H1 (cell line): Measurements from ENCODE around the gene SEPTIN2. TPM values are rescaled to one million over a fixed set of nuclear protein-coding genes. Genes with fewer than 3 reads are reported as not detected.

Experiments used
- CTCF ChIA-PET: fragments of 300-600 bp; sonication (Branson Sonifier 250); formaldehyde crosslinking; loops from one replicate; lab custom pipeline; 2021; ENCODE audit not compliant: partially characterized antibody; lab: Charles Lee
- POLR2A ChIA-PET: fragments of 300-600 bp; sonication (Branson Sonifier 250); formaldehyde crosslinking; loops from one replicate; lab custom pipeline; 2021; ENCODE audit warnings: inconsistent platforms; ENCODE audit not compliant: partially characterized antibody; lab: Charles Lee
- DNase-seq, 2 experiments: peaks; one replicate each; pipeline versions ENCODE4 v3.0.0 to v3.0.0-alpha.2; 2010 to 2022; ENCODE audit warnings: low spot score in 2 of 2, low read depth in 1 of 2, mixed read lengths in 1 of 2
- FAIRE-seq: peaks from 2 replicates; lab custom pipeline; 2011; peaks lifted over from hg19 to GRCh38; lab: Jason Lieb, UNC
- H2AFZ ChIP-seq: 2 replicates; pipeline ENCODE4 v1.8.1; 2012; ENCODE audit warnings: low read length, inconsistent platforms
- H2AK5ac ChIP-seq: 2 replicates; pipeline ENCODE4 v1.6.1; 2013; ENCODE audit warnings: low read depth, low read length
- H2BK120ac ChIP-seq: replicated peaks from 2 replicates; pipeline ENCODE3; 2013; ENCODE audit warnings: low read depth, low read length, inconsistent platforms
- H2BK12ac ChIP-seq: 2 replicates; pipeline ENCODE4 v1.6.1; 2013; ENCODE audit warnings: low read depth, low read length
- H2BK15ac ChIP-seq: 2 replicates; pipeline ENCODE4 v1.6.1; 2013; ENCODE audit warnings: low read length
- H2BK20ac ChIP-seq: 2 replicates; pipeline ENCODE4 v1.6.1; 2013; ENCODE audit warnings: low read length
- H2BK5ac ChIP-seq: 2 replicates; pipeline ENCODE4 v1.6.1; 2013; ENCODE audit warnings: low read depth, low read length
- H3K14ac ChIP-seq: 2 replicates; pipeline ENCODE4 v1.6.1; 2013; ENCODE audit warnings: inconsistent platforms; ENCODE audit not compliant: insufficient read length
- H3K18ac ChIP-seq: 2 replicates; pipeline ENCODE4 v1.6.1; 2013; ENCODE audit warnings: low read length; ENCODE audit errors: extremely low read depth
- H3K23ac ChIP-seq: 2 replicates; pipeline ENCODE4 v1.6.1; 2013; ENCODE audit warnings: inconsistent platforms; ENCODE audit not compliant: insufficient read length
- H3K23me2 ChIP-seq: 2 replicates; pipeline ENCODE4 v1.6.1; 2013; ENCODE audit warnings: low read depth, low read length
- H3K27ac ChIP-seq: 2 replicates; pipeline ENCODE4 v1.6.1; 2011; ENCODE audit warnings: low read depth, low read length, inconsistent platforms
- H3K27me3 ChIP-seq, 4 experiments: replicated peaks in 1 of 4; 1 replicate in 1 of 4; 2 replicates in 3 of 4; pipeline versions ENCODE4 v1.6.1 to v1.8.1; 2011 to 2013; ENCODE audit warnings: low read length in 3 of 4, mild to moderate bottlenecking in 3 of 4, inconsistent platforms in 2 of 4, mixed read lengths in 2 of 4, moderate library complexity in 1 of 4; ENCODE audit not compliant: control insufficient read depth in 3 of 4, insufficient read depth in 3 of 4; ENCODE audit errors: extremely low read depth in 1 of 4
- H3K36me3 ChIP-seq, 4 experiments: 2 replicates each; pipeline versions ENCODE4 v1.6.1 to v1.8.1; 2011 to 2013; ENCODE audit warnings: mild to moderate bottlenecking in 4 of 4, low read length in 3 of 4, moderate library complexity in 2 of 4, control low read depth in 1 of 4, inconsistent platforms in 1 of 4; ENCODE audit not compliant: insufficient read depth in 4 of 4, control insufficient read depth in 2 of 4
- H3K4ac ChIP-seq: replicated peaks from 2 replicates; pipeline ENCODE3; 2013; ENCODE audit warnings: low read length, low read depth, mixed read lengths, inconsistent platforms; ENCODE audit not compliant: insufficient read length
- H3K4me1 ChIP-seq, 4 experiments: replicated peaks in 1 of 4; 1 replicate in 1 of 4; 2 replicates in 3 of 4; pipeline versions ENCODE4 v1.6.1 to v1.8.1; 2011 to 2013; ENCODE audit warnings: low read length in 3 of 4, inconsistent platforms in 2 of 4, mixed read lengths in 1 of 4; ENCODE audit not compliant: insufficient read depth in 4 of 4, control insufficient read depth in 3 of 4
- H3K4me2 ChIP-seq, 2 experiments: 2 replicates each; pipeline versions ENCODE4 v1.6.1 to v1.8.1; 2011 to 2013; ENCODE audit warnings: low read depth in 2 of 2, low read length in 2 of 2, control low read depth in 1 of 2, inconsistent platforms in 1 of 2, mild to moderate bottlenecking in 1 of 2; ENCODE audit not compliant: insufficient read depth in 1 of 2
- H3K4me3 ChIP-seq, 4 experiments: fragments of 200-600, 300-600 bp in 1 of 4; sonication (generic), shearing (Covaris generic), sonication (Bioruptor Twin) in 1 of 4; 2 replicates each; pipeline versions ENCODE4 v1.5.1 to v1.8.1; 2011 to 2016; ENCODE audit warnings: low read length in 4 of 4, low read depth in 3 of 4, control low read depth in 2 of 4, inconsistent platforms in 2 of 4, mild to moderate bottlenecking in 2 of 4, mixed read lengths in 1 of 4, moderate library complexity in 1 of 4; ENCODE audit not compliant: insufficient read depth in 2 of 4; ENCODE audit errors: extremely low read depth in 1 of 4
- H3K56ac ChIP-seq: replicated peaks from 2 replicates; pipeline ENCODE3; 2013; ENCODE audit warnings: low read depth, mild to moderate bottlenecking, mixed read lengths, low read length, inconsistent platforms; ENCODE audit not compliant: insufficient read length
- H3K79me1 ChIP-seq: 2 replicates; pipeline ENCODE4 v1.6.1; 2013; ENCODE audit warnings: low read depth, low read length, control low read depth
- H3K79me2 ChIP-seq, 2 experiments: 2 replicates each; pipeline versions ENCODE4 v1.6.1 to v1.8.1; 2012 to 2013; ENCODE audit warnings: low read length in 2 of 2, mild to moderate bottlenecking in 2 of 2, inconsistent platforms in 1 of 2; ENCODE audit not compliant: insufficient read depth in 2 of 2, control insufficient read depth in 1 of 2
- H3K9ac ChIP-seq, 4 experiments: replicated peaks in 1 of 4; 1 replicate in 1 of 4; 2 replicates in 3 of 4; pipeline versions ENCODE4 v1.6.1 to v1.8.1; 2011 to 2013; ENCODE audit warnings: low read depth in 3 of 4, low read length in 3 of 4, control low read depth in 2 of 4, mild to moderate bottlenecking in 2 of 4, moderate library complexity in 2 of 4, inconsistent platforms in 1 of 4; ENCODE audit errors: extremely low read depth in 1 of 4
- H3K9me3 ChIP-seq, 2 experiments: 2 replicates each; pipeline versions ENCODE4 v1.6.1 to v1.8.1; 2012 to 2013; ENCODE audit warnings: mild to moderate bottlenecking in 2 of 2, moderate library complexity in 2 of 2, control low read depth in 1 of 2, inconsistent platforms in 1 of 2, low read depth in 1 of 2, low read length in 1 of 2, mixed read lengths in 1 of 2; ENCODE audit not compliant: insufficient read depth in 2 of 2
- H4K20me1 ChIP-seq, 2 experiments: replicated peaks in 1 of 2; 2 replicates each; pipeline versions ENCODE3 to v1.8.1; 2011 to 2013; ENCODE audit warnings: inconsistent platforms in 2 of 2, low read length in 2 of 2, mild to moderate bottlenecking in 1 of 2; ENCODE audit not compliant: insufficient read depth in 2 of 2, control insufficient read depth in 1 of 2
- H4K5ac ChIP-seq: 2 replicates; pipeline ENCODE4 v1.6.1; 2013; ENCODE audit warnings: low read length, low read depth, mixed read lengths, inconsistent platforms; ENCODE audit not compliant: insufficient read length
- H4K8ac ChIP-seq: 2 replicates; pipeline ENCODE4 v1.8.0; 2013; ENCODE audit warnings: mild to moderate bottlenecking, moderate library complexity, low read length, inconsistent platforms; ENCODE audit not compliant: insufficient read depth; ENCODE audit errors: extremely low read depth
- H4K91ac ChIP-seq: replicated peaks from 2 replicates; pipeline ENCODE3; 2013; ENCODE audit warnings: low read length, mixed read lengths, inconsistent platforms; ENCODE audit not compliant: insufficient read length
- EZH2 ChIP-seq: fragments of 200-600 bp; sonication (generic); IDR thresholded peaks from 2 replicates; pipeline ENCODE4 v1.7.1; 2012; ENCODE audit warnings: low read depth, mild to moderate bottlenecking, moderate library complexity, low read length, inconsistent platforms; ENCODE audit not compliant: severe bottlenecking
- JUN ChIP-seq: IDR thresholded peaks from 2 replicates; pipeline ENCODE4 v1.6.1; 2011; ENCODE audit warnings: low read depth, mild to moderate bottlenecking, improper control_type of control experiment, low read length
- WGBS, 2 experiments: shearing (Covaris generic) in 1 of 2; methylation state at CpG; one replicate each; pipeline versions ENCODE4 v1.1.6 to v1.1.7; 2013 to 2015; ENCODE audit warnings: low lambda C conversion rate in 2 of 2, mixed read lengths in 2 of 2, inconsistent platforms in 1 of 2, low coverage in 1 of 2, missing lambda C conversion rate in 1 of 2; ENCODE audit not compliant: insufficient replicate concordance in 2 of 2, insufficient coverage in 1 of 2, insufficient read length in 1 of 2; ENCODE audit errors: extremely low coverage in 1 of 2, missing lambda C conversion rate in 1 of 2; 5-methylcytosine and 5-hydroxymethylcytosine counted together
- polyA plus RNA-seq, 7 experiments: library from polyadenylated mRNA; depleted of rRNA in 3 of 7; stranded (reverse) in 5 of 7; unstranded in 2 of 7; fragments of >200 nt in 5 of 7; fragments of 200-250 nt in 2 of 7; gene quantifications; 1 replicate in 5 of 7; 2 replicates in 1 of 7; 4 replicates in 1 of 7; pipeline versions ENCODE4 v1.2.1 to v1.2.3, GENCODE V29; 2011 to 2013; ENCODE audit warnings: missing spikeins in 2 of 7, mixed read lengths in 2 of 7
- total RNA-seq: library from RNA; stranded (reverse); fragmentation: NEBNext Ultra II Directional; extraction: Animal tissue kit (Norgen Biotek cat#: 25700); gene quantifications from 2 replicates; pipeline ENCODE4 v1.2.1, GENCODE V29; 2021

The SEPTIN2 gene
- total and polyA plus RNA-seq, 2 of the 8 experiments (the other 6 are each of a cell fraction or from before 2014, with no cell fraction given), result 392 to 650 TPM

DNA sequence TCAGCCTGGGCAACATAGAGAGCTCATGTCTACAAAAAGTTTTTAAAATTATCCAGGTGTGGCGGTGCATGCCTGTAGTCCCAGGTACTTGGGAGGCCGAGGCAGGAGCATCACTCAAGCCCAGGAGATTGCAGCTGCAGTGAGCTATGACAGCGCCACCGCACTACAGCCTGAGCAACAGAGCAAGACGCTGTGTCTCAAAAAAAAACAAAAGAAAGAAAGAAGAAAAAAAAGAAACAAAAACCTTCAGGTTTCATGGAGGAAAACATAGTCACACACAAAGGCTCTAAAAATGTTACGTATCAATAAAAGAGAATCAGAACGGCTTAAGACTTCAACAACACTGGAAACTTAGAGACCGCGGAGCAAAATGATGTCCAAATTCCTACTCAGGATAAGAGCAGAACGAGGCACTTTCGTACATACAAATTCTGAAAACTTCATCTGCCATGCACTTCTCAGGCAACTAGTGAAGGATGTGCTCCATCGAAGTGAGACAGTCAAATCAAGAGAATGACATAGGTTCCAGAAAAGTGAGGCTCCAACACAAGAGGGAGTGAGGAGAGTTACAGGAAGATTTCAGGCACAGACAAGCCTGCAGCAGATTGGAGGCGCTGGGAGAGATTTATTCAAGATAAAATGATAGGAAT lies 4.7 kb upstream of the SEPTIN2 start:
- no peak overlapping the region for H2BK15ac ChIP-seq
- no peak overlapping the region for H2AFZ ChIP-seq
- no peaks in the 10 kb centered on the region for H3K9me3 ChIP-seq
- no peak overlapping the region for H3K4me2 ChIP-seq
- H3K14ac ChIP-seq, result no peak overlapping the region
- H2AK5ac ChIP-seq, result no peak overlapping the region
- FAIRE-seq (no peak), DNase-seq (no peak)
- TF ChIP-seq EZH2 (no peak), JUN (no peak)
- no peak overlapping the region for H3K18ac ChIP-seq
- H3K56ac ChIP-seq, result no peak overlapping the region
- H4K91ac ChIP-seq, result no peak overlapping the region
- no peak overlapping the region for H3K27ac ChIP-seq
- ChIA-PET POLR2A (interaction anchor here (1.1 to 1.6 kb wide), 2 partner anchors 12 to 18 kb away, joined by 3 to 4 read pairs; no protein-coding TSS in a partner anchor), CTCF (interaction anchor here (0.7 to 1.6 kb wide), 2 partner anchors 8 to 16 kb away, joined by 3 to 4 read pairs; no protein-coding TSS in a partner anchor)
- H3K23ac ChIP-seq, result no peak overlapping the region
- WGBS, 2 experiments, result 88% methylated on average over 13 of the region's 13 CpGs; no CpG with 5 or more reads in 1 of the 2 experiments
- peaks cover 2 to 22% of the 10 kb centered on the region in 2 experiments for H4K20me1 ChIP-seq
- no peaks in the 10 kb centered on the region for H3K36me3 ChIP-seq
- no peak overlapping the region for H3K4me3 ChIP-seq
- no peak overlapping the region for H2BK20ac ChIP-seq
- no peaks in the 10 kb centered on the region for H3K27me3 ChIP-seq
- H3K79me1 ChIP-seq, result peaks cover 12% of the 10 kb centered on the region
- H2BK120ac ChIP-seq, result no peak overlapping the region
- peaks cover 3% of the 10 kb centered on the region; the same call in 1 of the 2 replicates for H3K23me2 ChIP-seq
- H3K4ac ChIP-seq, result no peak overlapping the region
- peaks cover 0 to 7% (median 2%) of the 10 kb centered on the region in 4 experiments; a peak in 4 of 7 replicates for H3K4me1 ChIP-seq
- no peak overlapping the region for H2BK12ac ChIP-seq
- H3K9ac ChIP-seq, result no peak overlapping the region
- H2BK5ac ChIP-seq, result no peak overlapping the region
- peaks cover 67 to 90% of the 10 kb centered on the region in 2 experiments for H3K79me2 ChIP-seq
- H4K5ac ChIP-seq, result no peak overlapping the region
- no peak overlapping the region for H4K8ac ChIP-seq
